GM12892 (cell line): ENCODE measurements around the gene LMO2.

Experiments used
- DNase-seq: peaks from one replicate; pipeline ENCODE4 v3.0.0; 2011; ENCODE audit not compliant: insufficient read length
- FAIRE-seq: peaks from 2 replicates; lab custom pipeline; 2011; peaks lifted over from hg19 to GRCh38; lab: Jason Lieb, UNC
- POLR2A ChIP-seq: IDR thresholded peaks from 2 replicates; pipeline ENCODE4 v1.6.1; 2011; ENCODE audit warnings: low read depth, low read length, control low read depth
- POLR2AphosphoS5 ChIP-seq: IDR thresholded peaks from 2 replicates; pipeline ENCODE4 v1.6.1; 2011; ENCODE audit warnings: low read depth, low read length, control low read depth
- TAF1 ChIP-seq: IDR thresholded peaks from 2 replicates; pipeline ENCODE4 v1.6.1; 2011; ENCODE audit warnings: low read depth, mild to moderate bottlenecking, control low read depth, low read length, borderline replicate concordance

Gene LMO2

GRCh38 chr11:33912405-33913361, 20.8 kb upstream of the LMO2 start:
- DNase-seq (peak; percentile 41), FAIRE-seq (peak; percentile 97)
- TF ChIP-seq TAF1 (peak; percentile 21; the same call in 1 of the 2 replicates), POLR2AphosphoS5 (peak; percentile 54; the same call in 1 of the 2 replicates), POLR2A (peak; percentile 62; the same call in 1 of the 2 replicates)

GRCh38 chr11:33910958-33911339, 19.1 kb upstream of the LMO2 start:
- FAIRE-seq (no peak), DNase-seq (no peak)
- TF ChIP-seq TAF1 (no peak), POLR2A (no peak), POLR2AphosphoS5 (no peak)

GRCh38 chr11:33910296-33910957, 18.6 kb upstream of the LMO2 start:
- peak; percentile 53 for FAIRE-seq
- no peak for DNase-seq
- no peak for TF ChIP-seq POLR2A
- no peak for TF ChIP-seq POLR2AphosphoS5
- no peak for TF ChIP-seq TAF1

- no peak for FAIRE-seq
- no peak for TF ChIP-seq TAF1
- TF ChIP-seq POLR2A, result no peak
- TF ChIP-seq POLR2AphosphoS5, result no peak
- DNase-seq, result no peak
Measured at GRCh38 chr11:33909552-33909951, 17.7 kb upstream of the LMO2 start.

GRCh38 chr11:33909150-33909549, 17.3 kb upstream of the LMO2 start:
- no peak for DNase-seq
- FAIRE-seq, result no peak
- TF ChIP-seq POLR2AphosphoS5, result no peak
- no peak for TF ChIP-seq TAF1
- no peak for TF ChIP-seq POLR2A

- TF ChIP-seq TAF1, result no peak
- TF ChIP-seq POLR2A, result no peak
- no peak for TF ChIP-seq POLR2AphosphoS5
- FAIRE-seq (peak; percentile 78), DNase-seq (no peak)
Measured at GRCh38 chr11:33907421-33907820, 15.5 kb upstream of the LMO2 start.

- FAIRE-seq (peak; percentile 73), DNase-seq (no peak)
- TF ChIP-seq TAF1 (no peak), POLR2AphosphoS5 (no peak), POLR2A (no peak)
Measured at GRCh38 chr11:33906484-33907186, 14.8 kb upstream of the LMO2 start.

- FAIRE-seq, result no peak
- no peak for TF ChIP-seq POLR2A
- TF ChIP-seq TAF1, result no peak
- no peak for TF ChIP-seq POLR2AphosphoS5
- no peak for DNase-seq
Measured at GRCh38 chr11:33904102-33904501, 12.2 kb upstream of the LMO2 start.

GRCh38 chr11:33900159-33900840, 8.4 kb upstream of the LMO2 start:
- no peak for DNase-seq
- no peak for FAIRE-seq
- TF ChIP-seq POLR2A (no peak), TAF1 (no peak), POLR2AphosphoS5 (no peak)

GRCh38 chr11:33899400-33900037, 7.6 kb upstream of the LMO2 start:
- no peak for TF ChIP-seq POLR2AphosphoS5
- TF ChIP-seq POLR2A, result no peak
- no peak for TF ChIP-seq TAF1
- FAIRE-seq (no peak), DNase-seq (no peak)
